PFSK-1 (cell line): Measurements from ENCODE around the gene PEX19.

Experiments
- FOXP2 ChIP-seq: optimal IDR thresholded peaks from 2 replicates; pipeline ENCODE3; 2011; ENCODE audit warnings: borderline replicate concordance, control low read depth, inconsistent platforms; ENCODE audit not compliant: insufficient read depth; ENCODE audit errors: extremely low read length, extremely low read depth
- POLR2AphosphoS5 ChIP-seq: IDR thresholded peaks from 2 replicates; pipeline ENCODE4 v1.6.1; 2012; ENCODE audit warnings: low read depth, mild to moderate bottlenecking, control low read depth, low read length, moderate library complexity
- SIN3A ChIP-seq: IDR thresholded peaks from 2 replicates; pipeline ENCODE4 v1.6.1; 2012; ENCODE audit warnings: mild to moderate bottlenecking, low read length, moderate library complexity, borderline replicate concordance; ENCODE audit not compliant: insufficient read depth
- TAF1 ChIP-seq: IDR thresholded peaks from 2 replicates; pipeline ENCODE4 v1.6.1; 2012; ENCODE audit warnings: low read length, control low read depth, borderline replicate concordance; ENCODE audit not compliant: insufficient read depth
- TF ChIP-seq, protein P1 (sequence below), 2 experiments: IDR thresholded peaks; 2 replicates each; pipeline versions ENCODE4 v1.6.1 to v1.8.0; 2011 to 2012; ENCODE audit warnings: low read depth in 2 of 2, low read length in 2 of 2, control low read depth in 1 of 2, inconsistent platforms in 1 of 2, mild to moderate bottlenecking in 1 of 2, moderate library complexity in 1 of 2; ENCODE audit not compliant: insufficient read depth in 1 of 2

Gene PEX19

DNA sequence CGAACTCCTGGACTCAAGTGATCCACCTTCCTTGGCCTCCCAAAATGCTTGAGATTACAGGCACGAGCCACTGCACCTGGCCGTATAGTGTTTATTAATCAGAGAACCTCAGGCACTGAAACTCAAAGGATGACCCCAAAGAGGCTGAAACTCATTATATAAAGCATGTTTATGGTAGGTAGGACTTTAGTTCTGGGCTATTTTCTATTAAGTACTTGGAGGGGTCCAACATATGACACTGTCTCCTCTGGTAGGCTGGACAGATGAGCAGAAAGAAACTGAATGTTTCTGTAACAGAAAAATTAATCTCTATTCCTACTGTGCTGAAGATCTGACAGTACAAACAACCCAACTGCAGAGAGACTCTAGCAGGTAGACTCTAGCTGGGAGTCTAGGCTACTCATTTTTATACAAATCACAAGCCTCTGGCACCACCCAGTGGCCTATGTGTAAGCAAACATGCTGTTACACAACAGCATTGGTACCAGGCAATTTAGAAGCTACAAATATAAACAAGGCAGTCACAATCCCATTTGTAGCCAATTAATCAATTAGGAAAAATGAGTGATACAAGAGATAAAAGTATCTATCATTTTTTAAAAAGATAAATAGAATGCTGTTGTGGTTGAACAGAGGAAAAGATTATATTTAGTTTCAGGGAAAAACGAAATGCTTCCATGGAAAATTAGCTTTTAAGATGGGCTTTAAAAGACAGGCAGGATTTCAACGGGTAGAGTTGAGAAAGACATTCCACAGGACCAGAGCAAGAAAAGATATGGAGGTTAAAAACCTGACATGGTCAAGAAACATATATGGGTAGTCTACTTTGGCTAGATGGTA lies 33.0 kb downstream of the PEX19 start:
- TF ChIP-seq POLR2AphosphoS5 (no peak), FOXP2 (no peak)

DNA sequence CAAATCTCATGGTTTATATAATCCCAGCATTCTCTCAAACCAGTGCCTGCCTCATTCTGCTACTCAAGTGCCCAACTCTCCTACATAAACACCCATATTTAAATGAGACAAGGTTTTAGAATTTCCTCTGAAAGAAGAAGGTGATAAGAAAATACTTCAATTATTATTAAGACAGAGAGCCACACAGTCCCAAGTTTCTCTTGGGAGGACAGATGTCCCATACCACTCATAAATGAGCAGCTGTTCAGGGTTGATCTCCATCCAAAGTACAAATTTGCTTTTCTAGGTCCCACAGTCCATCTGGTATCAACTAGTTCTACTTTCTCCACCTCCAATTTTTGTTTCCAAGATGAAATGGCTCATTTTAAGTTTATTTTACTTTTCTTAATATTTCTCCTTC lies 33.9 kb downstream of the PEX19 start:
- TF ChIP-seq TAF1 (no peak), POLR2AphosphoS5 (no peak)
- TF ChIP-seq, protein P1, sequence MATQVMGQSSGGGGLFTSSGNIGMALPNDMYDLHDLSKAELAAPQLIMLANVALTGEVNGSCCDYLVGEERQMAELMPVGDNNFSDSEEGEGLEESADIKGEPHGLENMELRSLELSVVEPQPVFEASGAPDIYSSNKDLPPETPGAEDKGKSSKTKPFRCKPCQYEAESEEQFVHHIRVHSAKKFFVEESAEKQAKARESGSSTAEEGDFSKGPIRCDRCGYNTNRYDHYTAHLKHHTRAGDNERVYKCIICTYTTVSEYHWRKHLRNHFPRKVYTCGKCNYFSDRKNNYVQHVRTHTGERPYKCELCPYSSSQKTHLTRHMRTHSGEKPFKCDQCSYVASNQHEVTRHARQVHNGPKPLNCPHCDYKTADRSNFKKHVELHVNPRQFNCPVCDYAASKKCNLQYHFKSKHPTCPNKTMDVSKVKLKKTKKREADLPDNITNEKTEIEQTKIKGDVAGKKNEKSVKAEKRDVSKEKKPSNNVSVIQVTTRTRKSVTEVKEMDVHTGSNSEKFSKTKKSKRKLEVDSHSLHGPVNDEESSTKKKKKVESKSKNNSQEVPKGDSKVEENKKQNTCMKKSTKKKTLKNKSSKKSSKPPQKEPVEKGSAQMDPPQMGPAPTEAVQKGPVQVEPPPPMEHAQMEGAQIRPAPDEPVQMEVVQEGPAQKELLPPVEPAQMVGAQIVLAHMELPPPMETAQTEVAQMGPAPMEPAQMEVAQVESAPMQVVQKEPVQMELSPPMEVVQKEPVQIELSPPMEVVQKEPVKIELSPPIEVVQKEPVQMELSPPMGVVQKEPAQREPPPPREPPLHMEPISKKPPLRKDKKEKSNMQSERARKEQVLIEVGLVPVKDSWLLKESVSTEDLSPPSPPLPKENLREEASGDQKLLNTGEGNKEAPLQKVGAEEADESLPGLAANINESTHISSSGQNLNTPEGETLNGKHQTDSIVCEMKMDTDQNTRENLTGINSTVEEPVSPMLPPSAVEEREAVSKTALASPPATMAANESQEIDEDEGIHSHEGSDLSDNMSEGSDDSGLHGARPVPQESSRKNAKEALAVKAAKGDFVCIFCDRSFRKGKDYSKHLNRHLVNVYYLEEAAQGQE (IDR thresholded peaks at IDR 0.05; ENCODE audit: insufficient read depth in 1 of 2, low read depth in 2 of 2, low read length in 2 of 2): no peak

DNA sequence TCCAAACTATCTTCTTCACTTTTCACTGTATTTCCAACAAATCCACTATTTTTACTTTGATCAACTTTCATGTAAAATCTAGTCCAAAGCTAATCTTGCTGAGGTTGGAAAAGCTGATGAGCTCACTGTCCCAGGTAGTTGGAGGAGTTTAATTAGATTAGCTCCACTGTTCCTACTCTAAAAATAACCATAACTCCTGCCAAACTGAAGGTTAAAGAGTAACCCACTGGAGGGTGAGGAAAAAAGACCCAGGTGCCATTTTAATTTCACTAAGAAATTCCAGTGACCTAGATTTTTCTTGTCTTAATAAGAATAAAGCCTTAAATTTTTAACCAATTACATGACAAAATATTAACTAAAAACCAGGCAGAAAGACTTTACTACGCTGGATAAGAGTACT lies 37.9 kb downstream of the PEX19 start:
- no peak for TF ChIP-seq TAF1
- no peak for TF ChIP-seq SIN3A
- TF ChIP-seq POLR2AphosphoS5: no peak
- no peak for TF ChIP-seq FOXP2
- TF ChIP-seq, protein P1 (IDR thresholded peaks at IDR 0.05; ENCODE audit: insufficient read depth in 1 of 2, low read depth in 2 of 2, low read length in 2 of 2): no peak

DNA sequence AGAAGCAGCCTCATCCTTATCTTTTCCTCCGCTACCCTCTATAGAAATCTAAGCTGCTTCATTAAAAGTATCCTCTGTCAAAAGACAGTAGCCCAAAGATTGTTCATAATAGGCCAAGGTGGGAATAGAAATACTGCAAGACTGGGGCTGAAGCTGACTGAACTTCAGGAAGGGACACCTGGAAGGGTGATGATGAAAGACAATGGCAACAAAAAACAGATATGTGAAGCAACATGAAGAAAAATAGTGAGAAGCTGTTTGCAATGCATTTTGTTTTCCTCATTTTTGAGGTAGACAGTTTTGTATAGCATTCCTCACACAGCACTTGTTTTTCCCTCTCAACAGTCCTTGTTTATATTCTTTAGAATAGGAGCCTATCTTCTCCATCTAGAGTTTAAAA lies 39.5 kb downstream of the PEX19 start:
- no peak for TF ChIP-seq SIN3A
- no peak for TF ChIP-seq TAF1
- TF ChIP-seq, protein P1 (IDR thresholded peaks at IDR 0.05; ENCODE audit: insufficient read depth in 1 of 2, low read depth in 2 of 2, low read length in 2 of 2): no peak
- no peak for TF ChIP-seq FOXP2
- no peak for TF ChIP-seq POLR2AphosphoS5

DNA sequence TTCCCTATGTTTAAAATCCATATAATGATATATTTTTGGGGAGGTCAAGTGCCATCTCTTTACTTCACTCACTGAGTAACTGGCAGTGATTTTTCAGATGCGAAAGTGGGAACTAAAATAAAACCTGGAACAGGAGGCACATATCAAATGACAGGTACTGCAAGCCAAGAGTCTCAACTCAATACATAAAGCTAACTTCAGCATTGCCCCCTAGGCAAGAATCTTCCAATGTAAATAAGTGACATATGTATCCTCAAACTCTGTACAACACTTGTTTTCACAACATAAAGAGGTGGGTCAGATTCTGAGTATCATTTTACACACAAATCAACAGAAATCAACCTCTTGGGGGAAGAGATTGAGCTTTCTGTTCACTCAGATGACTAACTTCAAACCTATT lies 40.7 kb downstream of the PEX19 start:
- no peak for TF ChIP-seq TAF1
- no peak for TF ChIP-seq POLR2AphosphoS5
- no peak for TF ChIP-seq FOXP2
- TF ChIP-seq SIN3A: no peak
- TF ChIP-seq, protein P1 (IDR thresholded peaks at IDR 0.05; ENCODE audit: insufficient read depth in 1 of 2, low read depth in 2 of 2, low read length in 2 of 2): no peak

DNA sequence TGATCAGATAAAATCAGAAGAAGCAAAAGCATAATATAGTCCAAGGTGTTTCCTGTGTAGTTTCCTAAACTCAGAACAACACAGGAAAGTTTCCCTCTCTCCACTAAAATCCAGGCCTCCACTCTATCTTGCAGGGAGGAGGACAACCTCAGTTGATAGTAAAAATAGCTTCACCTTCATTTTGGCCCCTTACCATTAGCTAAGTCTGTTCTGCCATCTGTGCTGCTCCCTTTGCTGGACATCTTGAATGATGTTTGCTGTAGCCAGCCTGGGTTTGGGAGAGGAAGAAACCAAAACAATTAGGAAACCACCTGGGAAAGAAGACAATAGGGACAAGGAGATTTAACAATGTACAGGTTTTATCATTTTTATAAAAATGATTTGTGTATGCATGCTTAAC lies 41.2 kb downstream of the PEX19 start:
- TF ChIP-seq TAF1 (no peak), FOXP2 (no peak), SIN3A (no peak), POLR2AphosphoS5 (no peak)
- TF ChIP-seq, protein P1 (IDR thresholded peaks at IDR 0.05; ENCODE audit: insufficient read depth in 1 of 2, low read depth in 2 of 2, low read length in 2 of 2): no peak
